Neural cell (in vitro differentiated cells): ENCODE measurements around the gene KRTAP15-1. TPM values are rescaled to one million over a fixed set of nuclear protein-coding genes. Genes with fewer than 3 reads are reported as not detected.

Source experiments
- H2AFZ ChIP-seq: fragments of 200-600, 300-800 bp; sonication (generic), shearing (Covaris generic); 2 replicates; pipeline ENCODE4 v1.6.0; 2014; ENCODE audit warnings: low read depth, mild to moderate bottlenecking, antibody characterized with exemption, low read length, moderate library complexity
- H3F3A ChIP-seq: fragments of 200-600 bp; shearing (Covaris generic); 2 replicates; pipeline ENCODE4 v1.6.1; 2016; ENCODE audit warnings: mild to moderate bottlenecking, moderate library complexity, mixed read lengths, antibody characterized with exemption, low read length; ENCODE audit not compliant: insufficient read depth, poor library complexity, severe bottlenecking
- H3K27ac ChIP-seq: fragments of 200-600, 300-800 bp; sonication (generic), shearing (Covaris generic); 2 replicates; pipeline ENCODE4 v1.5.1; 2014; ENCODE audit warnings: mild to moderate bottlenecking, low read length, moderate library complexity
- H3K27me3 ChIP-seq: fragments of 300-800, 200-600 bp; sonication (generic), shearing (Covaris generic); 2 replicates; pipeline ENCODE4 v1.6.0; 2014; ENCODE audit warnings: mild to moderate bottlenecking, low read depth, low read length, moderate library complexity; ENCODE audit not compliant: insufficient read depth
- H3K36me3 ChIP-seq: fragments of 300-800, 200-600 bp; sonication (generic), shearing (Covaris generic); 2 replicates; pipeline ENCODE4 v1.5.1; 2014; ENCODE audit warnings: mild to moderate bottlenecking, antibody characterized with exemption, low read length, moderate library complexity; ENCODE audit not compliant: insufficient read depth
- H3K4me2 ChIP-seq: fragments of 300-800, 200-600 bp; sonication (generic), shearing (Covaris generic); 2 replicates; pipeline ENCODE4 v1.6.0; 2014; ENCODE audit warnings: mild to moderate bottlenecking, low read length
- H3K4me3 ChIP-seq: fragments of 300-800, 200-600 bp; sonication (generic), shearing (Covaris generic); 2 replicates; pipeline ENCODE4 v1.5.1; 2014; ENCODE audit warnings: mild to moderate bottlenecking, low read length, moderate library complexity
- H3K79me2 ChIP-seq: fragments of 200-600 bp; shearing (Covaris generic); replicated peaks from 2 replicates; pipeline ENCODE4 v1.6.0; 2014; ENCODE audit warnings: mild to moderate bottlenecking, low read length, moderate library complexity; ENCODE audit not compliant: insufficient read depth
- H3K9ac ChIP-seq: fragments of 300-800, 200-600 bp; sonication (generic), shearing (Covaris generic); 2 replicates; pipeline ENCODE4 v1.6.1; 2016; ENCODE audit warnings: mild to moderate bottlenecking, low read length, mixed read lengths
- H3K9me2 ChIP-seq: fragments of 200-600 bp; shearing (Covaris generic); 2 replicates; pipeline ENCODE4 v1.6.1; 2016; ENCODE audit warnings: mild to moderate bottlenecking, low read length, mixed read lengths; ENCODE audit not compliant: insufficient read depth
- H3K9me3 ChIP-seq: fragments of 200-600, 300-800 bp; sonication (generic), shearing (Covaris generic); 2 replicates; pipeline ENCODE4 v1.6.1; 2016; ENCODE audit warnings: mild to moderate bottlenecking, mixed run types, low read length, moderate library complexity, mixed read lengths
- H4K20me1 ChIP-seq: fragments of 200-600 bp; shearing (Covaris generic); 2 replicates; pipeline ENCODE4 v1.6.1; 2016; ENCODE audit warnings: mild to moderate bottlenecking, mixed run types; ENCODE audit not compliant: insufficient read depth
- EP300 ChIP-seq: fragments of 450-650 bp; conservative IDR thresholded peaks from 2 replicates; pipeline ENCODE4 v1.6.1; 2014; ENCODE audit warnings: antibody characterized with exemption, mild to moderate bottlenecking, moderate library complexity; ENCODE audit not compliant: poor library complexity, severe bottlenecking
- EZH2 ChIP-seq: fragments of 200-600, 300-800 bp; shearing (Covaris generic), sonication (generic); IDR thresholded peaks from 2 replicates; pipeline ENCODE4 v1.6.1; 2014; ENCODE audit warnings: antibody characterized with exemption, low read length, borderline replicate concordance, mild to moderate bottlenecking; ENCODE audit not compliant: insufficient read depth, poor library complexity, severe bottlenecking
- MXI1 ChIP-seq: fragments of 450-650 bp; conservative IDR thresholded peaks from 2 replicates; pipeline ENCODE4 v1.6.1; 2014; ENCODE audit warnings: antibody characterized with exemption, mild to moderate bottlenecking; ENCODE audit not compliant: poor library complexity, severe bottlenecking
- POLR2AphosphoS5 ChIP-seq: IDR thresholded peaks from 2 replicates; pipeline ENCODE4 v1.6.1; 2012
- RAD21 ChIP-seq: fragments of 450-650 bp; conservative IDR thresholded peaks from 2 replicates; pipeline ENCODE4 v1.6.1; 2014; ENCODE audit warnings: antibody characterized with exemption, mild to moderate bottlenecking, moderate library complexity
- SMC3 ChIP-seq: fragments of 450-650 bp; conservative IDR thresholded peaks from 2 replicates; pipeline ENCODE4 v1.6.1; 2014; ENCODE audit warnings: antibody characterized with exemption, mild to moderate bottlenecking, moderate library complexity; ENCODE audit not compliant: poor library complexity
- TAF1 ChIP-seq: IDR thresholded peaks from 2 replicates; pipeline ENCODE4 v1.6.1; 2012; ENCODE audit warnings: low read depth
- polyA plus RNA-seq: library from polyadenylated mRNA; depleted of rRNA; stranded (reverse); fragments of >200 nt; gene quantifications from 2 replicates; pipeline ENCODE4 v1.2.3, GENCODE V29; 2014
- TF ChIP-seq, protein P1 (sequence below): fragments of 450-650 bp; IDR thresholded peaks from 2 replicates; pipeline ENCODE4 v1.5.1; 2014; ENCODE audit warnings: antibody characterized with exemption, mild to moderate bottlenecking, moderate library complexity; ENCODE audit not compliant: poor library complexity, severe bottlenecking
- TF ChIP-seq, protein P2 (sequence below): IDR thresholded peaks from 2 replicates; pipeline ENCODE4 v1.6.1; 2012; ENCODE audit warnings: borderline replicate concordance

The KRTAP15-1 gene
- polyA plus RNA-seq, 1 donor from 2014 or later, result not detected

DNA sequence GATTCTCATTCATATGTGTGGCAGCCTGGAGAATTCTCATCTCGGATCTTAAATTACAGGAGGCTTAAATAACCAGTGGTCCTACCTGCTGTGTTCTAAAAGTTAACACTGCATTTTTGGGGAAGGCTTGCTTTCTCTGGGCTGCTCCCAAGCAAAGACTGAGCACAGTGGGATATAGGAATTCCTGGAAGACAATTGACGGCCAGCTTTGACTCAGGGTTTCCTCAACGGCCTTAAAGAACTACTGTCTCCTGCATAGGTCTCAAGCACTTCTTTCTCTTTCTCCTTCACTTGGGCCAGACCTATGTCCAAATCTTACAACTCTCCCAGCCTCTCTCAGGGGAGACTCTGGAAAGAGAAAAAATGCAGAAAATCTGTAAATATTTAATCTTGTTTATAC, 13.3 kb upstream of the KRTAP15-1 start:
- no peak overlapping the region for H3K4me2 ChIP-seq
- no peak overlapping the region for H3K27ac ChIP-seq

DNA sequence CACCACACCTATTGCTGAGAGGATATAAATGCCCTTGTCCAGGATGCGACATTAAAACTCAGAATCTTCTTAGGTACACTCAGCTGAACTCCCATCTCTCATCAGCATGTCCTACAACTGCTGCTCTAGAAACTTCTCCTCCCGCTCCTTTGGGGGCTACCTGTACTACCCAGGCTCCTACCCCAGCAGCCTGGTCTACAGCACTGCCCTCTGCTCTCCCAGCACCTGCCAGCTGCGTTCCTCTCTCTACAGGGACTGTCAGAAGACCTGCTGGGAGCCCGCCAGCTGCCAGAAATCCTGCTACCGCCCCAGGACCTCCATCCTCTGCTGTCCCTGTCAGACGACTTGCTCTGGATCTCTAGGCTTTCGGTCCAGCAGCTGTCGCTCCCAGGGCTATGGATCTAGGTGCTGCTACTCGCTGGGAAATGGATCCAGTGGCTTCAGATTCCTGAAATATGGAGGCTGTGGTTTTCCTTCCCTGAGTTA, 9.9 kb upstream of the KRTAP15-1 start, which contains the start of gene KRTAP13-4:
Gene KRTAP13-4 (plus strand): TSS at position 51 of the 486 bp plus-strand sequence. CDS start 56 bp downstream, at position 107.
- Histone ChIP-seq H3K9me3 (no peaks in the 10 kb centered on the region), H3K27me3 (no peaks in the 10 kb centered on the region), H3K9me2 (no peaks in the 10 kb centered on the region), H3K4me2 (no peak within 1 kb of the TSS), H3K79me2 (no peaks in the 10 kb centered on the region), H3K9ac (no peak within 1 kb of the TSS), H3K4me3 (no peak within 1 kb of the TSS), H2AFZ (no peak within 1 kb of the TSS), H4K20me1 (no peaks in the 10 kb centered on the region), H3K27ac (no peak within 1 kb of the TSS), H3K36me3 (no peaks in the 10 kb centered on the region), H3F3A (no peaks in the 10 kb centered on the region)
- no peak for TF ChIP-seq SMC3
- TF ChIP-seq, protein P1, sequence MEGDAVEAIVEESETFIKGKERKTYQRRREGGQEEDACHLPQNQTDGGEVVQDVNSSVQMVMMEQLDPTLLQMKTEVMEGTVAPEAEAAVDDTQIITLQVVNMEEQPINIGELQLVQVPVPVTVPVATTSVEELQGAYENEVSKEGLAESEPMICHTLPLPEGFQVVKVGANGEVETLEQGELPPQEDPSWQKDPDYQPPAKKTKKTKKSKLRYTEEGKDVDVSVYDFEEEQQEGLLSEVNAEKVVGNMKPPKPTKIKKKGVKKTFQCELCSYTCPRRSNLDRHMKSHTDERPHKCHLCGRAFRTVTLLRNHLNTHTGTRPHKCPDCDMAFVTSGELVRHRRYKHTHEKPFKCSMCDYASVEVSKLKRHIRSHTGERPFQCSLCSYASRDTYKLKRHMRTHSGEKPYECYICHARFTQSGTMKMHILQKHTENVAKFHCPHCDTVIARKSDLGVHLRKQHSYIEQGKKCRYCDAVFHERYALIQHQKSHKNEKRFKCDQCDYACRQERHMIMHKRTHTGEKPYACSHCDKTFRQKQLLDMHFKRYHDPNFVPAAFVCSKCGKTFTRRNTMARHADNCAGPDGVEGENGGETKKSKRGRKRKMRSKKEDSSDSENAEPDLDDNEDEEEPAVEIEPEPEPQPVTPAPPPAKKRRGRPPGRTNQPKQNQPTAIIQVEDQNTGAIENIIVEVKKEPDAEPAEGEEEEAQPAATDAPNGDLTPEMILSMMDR, result no peak
- TF ChIP-seq, protein P2, sequence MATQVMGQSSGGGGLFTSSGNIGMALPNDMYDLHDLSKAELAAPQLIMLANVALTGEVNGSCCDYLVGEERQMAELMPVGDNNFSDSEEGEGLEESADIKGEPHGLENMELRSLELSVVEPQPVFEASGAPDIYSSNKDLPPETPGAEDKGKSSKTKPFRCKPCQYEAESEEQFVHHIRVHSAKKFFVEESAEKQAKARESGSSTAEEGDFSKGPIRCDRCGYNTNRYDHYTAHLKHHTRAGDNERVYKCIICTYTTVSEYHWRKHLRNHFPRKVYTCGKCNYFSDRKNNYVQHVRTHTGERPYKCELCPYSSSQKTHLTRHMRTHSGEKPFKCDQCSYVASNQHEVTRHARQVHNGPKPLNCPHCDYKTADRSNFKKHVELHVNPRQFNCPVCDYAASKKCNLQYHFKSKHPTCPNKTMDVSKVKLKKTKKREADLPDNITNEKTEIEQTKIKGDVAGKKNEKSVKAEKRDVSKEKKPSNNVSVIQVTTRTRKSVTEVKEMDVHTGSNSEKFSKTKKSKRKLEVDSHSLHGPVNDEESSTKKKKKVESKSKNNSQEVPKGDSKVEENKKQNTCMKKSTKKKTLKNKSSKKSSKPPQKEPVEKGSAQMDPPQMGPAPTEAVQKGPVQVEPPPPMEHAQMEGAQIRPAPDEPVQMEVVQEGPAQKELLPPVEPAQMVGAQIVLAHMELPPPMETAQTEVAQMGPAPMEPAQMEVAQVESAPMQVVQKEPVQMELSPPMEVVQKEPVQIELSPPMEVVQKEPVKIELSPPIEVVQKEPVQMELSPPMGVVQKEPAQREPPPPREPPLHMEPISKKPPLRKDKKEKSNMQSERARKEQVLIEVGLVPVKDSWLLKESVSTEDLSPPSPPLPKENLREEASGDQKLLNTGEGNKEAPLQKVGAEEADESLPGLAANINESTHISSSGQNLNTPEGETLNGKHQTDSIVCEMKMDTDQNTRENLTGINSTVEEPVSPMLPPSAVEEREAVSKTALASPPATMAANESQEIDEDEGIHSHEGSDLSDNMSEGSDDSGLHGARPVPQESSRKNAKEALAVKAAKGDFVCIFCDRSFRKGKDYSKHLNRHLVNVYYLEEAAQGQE, result no peak
- TF ChIP-seq TAF1, result no peak
- no peak for TF ChIP-seq RAD21
- TF ChIP-seq MXI1, result no peak
- no peak for TF ChIP-seq POLR2AphosphoS5
- no peak for TF ChIP-seq EZH2
- TF ChIP-seq EP300, result no peak

More for the DNA sequence above, 13.3 kb upstream of the KRTAP15-1 start:
- H3K9ac ChIP-seq, result no peak overlapping the region
- no peaks in the 10 kb centered on the region for H3F3A ChIP-seq
- H3K9me3 ChIP-seq, result no peaks in the 10 kb centered on the region
- H2AFZ ChIP-seq, result no peak overlapping the region
- no peaks in the 10 kb centered on the region for H3K36me3 ChIP-seq
- TF ChIP-seq TAF1, result no peak
- no peak for TF ChIP-seq MXI1
- no peak for TF ChIP-seq POLR2AphosphoS5
- TF ChIP-seq, protein P1, result no peak
- TF ChIP-seq EZH2, result no peak
- no peak for TF ChIP-seq EP300
- TF ChIP-seq RAD21, result no peak
- TF ChIP-seq, protein P2, result no peak
- no peak for TF ChIP-seq SMC3
- H3K27me3 ChIP-seq, result no peaks in the 10 kb centered on the region
- H3K9me2 ChIP-seq, result no peaks in the 10 kb centered on the region
- no peaks in the 10 kb centered on the region for H3K79me2 ChIP-seq
- H3K4me3 ChIP-seq, result no peak overlapping the region
- no peaks in the 10 kb centered on the region for H4K20me1 ChIP-seq
